ENCODE results near the gene TPCN1.

DNA sequence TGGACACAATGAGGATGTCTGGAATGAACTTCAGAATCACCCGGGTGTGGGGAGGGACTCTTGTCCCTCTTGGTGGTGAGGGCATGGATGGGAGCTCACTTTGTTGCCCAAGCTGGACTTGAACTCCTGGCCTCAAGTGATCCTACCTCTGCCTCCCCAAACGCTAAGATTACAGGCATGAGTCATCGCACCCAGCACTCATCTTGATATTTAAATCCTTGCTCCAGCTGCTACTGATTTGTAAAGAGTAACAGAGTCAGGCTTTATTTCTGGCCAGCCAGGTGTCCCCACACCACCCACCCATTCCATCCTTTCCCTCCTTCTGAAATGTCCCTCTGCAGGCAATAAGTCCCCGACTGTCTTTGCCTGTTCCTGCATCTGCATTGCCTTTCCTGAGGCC, 40.9 kb upstream of the TPCN1 start:
- TF ChIP-seq, protein P1, sequence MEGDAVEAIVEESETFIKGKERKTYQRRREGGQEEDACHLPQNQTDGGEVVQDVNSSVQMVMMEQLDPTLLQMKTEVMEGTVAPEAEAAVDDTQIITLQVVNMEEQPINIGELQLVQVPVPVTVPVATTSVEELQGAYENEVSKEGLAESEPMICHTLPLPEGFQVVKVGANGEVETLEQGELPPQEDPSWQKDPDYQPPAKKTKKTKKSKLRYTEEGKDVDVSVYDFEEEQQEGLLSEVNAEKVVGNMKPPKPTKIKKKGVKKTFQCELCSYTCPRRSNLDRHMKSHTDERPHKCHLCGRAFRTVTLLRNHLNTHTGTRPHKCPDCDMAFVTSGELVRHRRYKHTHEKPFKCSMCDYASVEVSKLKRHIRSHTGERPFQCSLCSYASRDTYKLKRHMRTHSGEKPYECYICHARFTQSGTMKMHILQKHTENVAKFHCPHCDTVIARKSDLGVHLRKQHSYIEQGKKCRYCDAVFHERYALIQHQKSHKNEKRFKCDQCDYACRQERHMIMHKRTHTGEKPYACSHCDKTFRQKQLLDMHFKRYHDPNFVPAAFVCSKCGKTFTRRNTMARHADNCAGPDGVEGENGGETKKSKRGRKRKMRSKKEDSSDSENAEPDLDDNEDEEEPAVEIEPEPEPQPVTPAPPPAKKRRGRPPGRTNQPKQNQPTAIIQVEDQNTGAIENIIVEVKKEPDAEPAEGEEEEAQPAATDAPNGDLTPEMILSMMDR (IDR thresholded peaks at IDR 0.05; ENCODE audit: insufficient read depth, low read length, poor library complexity, severe bottlenecking): no peak
- TF ChIP-seq EZH2phosphoT487 (conservative IDR thresholded peaks at IDR 0.05; ENCODE audit: low read length): no peak
